T-helper 2 cell (primary cell): ENCODE data around the gene HIPK2.

Source experiments
- DNase-seq, 5 experiments: peaks; one replicate each; pipeline versions ENCODE4 v3.0.0 to v3.0.0-alpha.2; 2012 to 2022

The HIPK2 gene

DNA sequence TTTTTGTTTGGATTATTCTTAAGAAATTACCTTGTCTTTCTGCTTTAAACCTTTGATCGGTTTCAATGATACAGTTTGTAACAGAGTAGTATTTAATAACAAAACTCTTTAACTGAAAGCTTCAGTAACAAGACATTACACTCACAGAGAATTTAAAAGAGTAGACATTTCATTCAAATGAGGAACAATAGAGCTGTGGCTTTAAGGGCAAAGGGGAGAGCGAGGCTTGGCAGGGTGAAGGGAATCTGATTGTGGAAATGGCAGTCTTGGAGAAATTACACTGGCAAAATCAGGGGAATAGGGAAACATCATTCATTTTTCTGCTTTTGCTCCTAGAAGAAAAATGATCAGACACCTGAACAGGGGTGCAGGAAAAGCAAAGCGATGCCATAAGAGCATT is 5.1 kb upstream of the HIPK2 start:
- DNase-seq, result no peak

DNA sequence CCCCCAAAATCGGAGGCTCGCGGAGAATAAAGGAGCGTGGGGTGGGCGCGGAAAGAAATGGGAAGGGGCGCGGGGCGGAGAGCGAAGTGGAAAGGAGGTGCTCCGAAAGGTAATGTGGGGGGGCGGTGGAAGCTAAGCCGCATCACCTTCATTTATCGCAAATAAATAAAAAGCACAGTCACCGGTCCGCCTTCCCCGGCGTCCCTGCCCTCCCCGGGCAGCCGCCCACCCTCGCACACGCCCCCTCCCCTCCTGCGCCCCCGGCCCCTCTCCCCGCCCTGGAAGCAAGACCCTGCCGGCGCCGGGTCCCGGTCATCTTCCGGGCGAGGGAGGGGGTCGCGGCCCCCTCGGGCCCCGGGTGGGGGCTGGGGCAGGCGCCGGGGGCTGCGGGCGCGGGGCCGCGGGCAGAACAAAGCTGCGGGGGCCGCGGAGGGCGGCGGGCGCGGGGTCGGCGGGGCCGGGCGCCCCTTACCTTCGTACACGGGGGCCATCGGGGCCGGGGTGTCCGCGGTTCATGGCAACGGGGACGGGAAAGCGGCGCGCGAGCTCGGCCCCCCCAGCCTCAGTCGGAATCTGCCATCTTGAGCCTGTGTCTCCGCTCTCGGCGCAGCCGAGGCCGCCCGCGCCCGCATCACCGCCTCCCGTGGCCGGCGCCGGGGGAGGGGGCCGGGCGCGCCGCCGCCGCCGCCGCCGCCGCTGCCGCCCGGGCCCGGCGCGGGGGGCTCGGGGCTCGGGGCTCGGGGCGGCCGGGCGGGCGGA is 486 bp downstream of the HIPK2 start:
- peak; percentile 13 to 63 (median 22) for DNase-seq

DNA sequence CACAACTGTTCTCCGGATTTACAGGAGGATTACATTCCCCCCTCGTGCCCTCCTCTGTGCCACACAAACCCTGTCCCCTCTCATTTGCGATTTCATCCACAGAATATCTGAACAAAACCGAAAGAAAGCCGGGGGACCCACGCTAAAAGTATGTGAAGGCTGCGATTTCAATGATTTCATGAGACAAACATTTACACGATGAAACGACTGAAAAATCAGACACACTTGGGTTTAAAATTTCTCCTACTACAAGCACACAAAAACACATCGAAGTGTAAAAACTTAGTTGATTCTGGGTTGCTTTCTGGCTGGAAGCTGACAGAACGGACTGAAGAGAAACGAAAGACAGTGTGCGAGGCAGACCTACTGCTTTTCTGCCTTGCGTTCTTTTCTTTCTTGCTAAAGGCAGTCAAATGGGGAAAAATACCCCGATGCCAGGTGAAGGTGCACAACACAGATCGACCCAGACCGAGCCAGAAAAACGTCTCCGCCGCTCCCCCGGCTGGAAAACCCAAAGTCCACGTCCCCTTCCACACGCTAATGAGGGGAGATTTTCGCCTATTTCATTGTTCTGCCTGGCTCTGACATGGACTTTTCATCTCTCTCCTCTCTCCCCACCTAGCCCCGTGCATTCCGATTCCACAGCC is 1.2 kb downstream of the HIPK2 start:
- DNase-seq, result peak in 2 of 5 experiments; percentile 18 to 58

DNA sequence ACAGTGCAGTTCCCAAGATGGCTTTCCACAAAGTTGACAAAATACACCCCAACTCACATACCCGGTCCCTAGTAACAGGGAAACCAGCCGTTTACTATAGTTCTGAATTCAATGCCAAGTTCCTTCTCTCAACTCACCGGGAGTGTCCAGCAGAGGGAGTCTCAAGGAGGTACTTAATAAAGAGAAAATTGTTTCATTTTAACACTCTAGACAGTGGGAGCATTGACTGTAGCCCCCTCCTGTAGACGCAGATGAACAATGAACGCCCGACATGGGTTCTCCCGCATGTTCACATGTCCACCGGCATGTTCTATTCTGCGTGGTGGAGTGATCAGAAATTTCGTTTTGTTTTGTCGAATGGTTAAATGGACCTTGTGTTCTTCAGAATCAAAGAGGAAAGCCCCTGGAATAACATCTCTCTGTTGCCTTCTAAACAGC is 1.9 kb downstream of the HIPK2 start:
- peak in 4 of 5 experiments; percentile 25 to 76 (median 38) for DNase-seq

DNA sequence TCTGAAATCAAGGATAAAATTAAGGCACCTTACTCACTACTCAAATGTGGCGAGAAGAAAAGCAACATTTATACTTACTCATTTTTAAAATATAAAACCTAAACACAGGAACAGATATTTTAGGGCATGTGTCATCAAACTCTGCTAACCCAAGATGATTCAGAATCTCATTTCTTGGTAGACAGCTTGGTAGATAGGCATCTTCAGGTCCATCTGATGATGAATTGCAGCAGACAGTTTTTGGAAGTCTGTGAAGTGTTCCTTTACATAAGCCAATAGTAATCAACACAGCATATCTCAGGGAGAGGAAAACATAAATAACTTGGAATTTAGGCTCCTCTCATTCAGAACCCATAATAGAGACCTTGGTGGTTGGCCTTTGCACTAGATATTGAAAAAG is 3.4 kb downstream of the HIPK2 start:
- DNase-seq, result peak in 1 of 5 experiments; percentile 73

DNA sequence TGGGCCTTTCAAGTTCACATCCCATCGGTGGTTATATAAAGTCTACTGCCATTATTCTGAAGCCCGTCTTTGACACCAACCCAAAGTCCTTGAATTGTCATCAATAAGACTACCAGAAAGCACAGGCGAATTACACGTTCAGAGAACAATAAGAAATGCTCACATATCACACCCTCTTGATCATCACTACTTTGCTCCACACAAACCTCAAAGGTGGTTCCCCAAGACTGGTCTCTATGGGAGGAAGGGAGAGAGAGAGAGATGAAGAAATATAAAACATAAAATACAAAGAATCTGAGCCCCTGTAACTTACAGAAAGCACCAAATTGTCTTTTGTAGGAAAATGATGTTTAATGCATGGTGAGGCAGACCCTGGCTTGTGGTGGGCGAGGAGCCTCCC is 4.4 kb downstream of the HIPK2 start:
- DNase-seq, result peak in 1 of 5 experiments; percentile 73

DNA sequence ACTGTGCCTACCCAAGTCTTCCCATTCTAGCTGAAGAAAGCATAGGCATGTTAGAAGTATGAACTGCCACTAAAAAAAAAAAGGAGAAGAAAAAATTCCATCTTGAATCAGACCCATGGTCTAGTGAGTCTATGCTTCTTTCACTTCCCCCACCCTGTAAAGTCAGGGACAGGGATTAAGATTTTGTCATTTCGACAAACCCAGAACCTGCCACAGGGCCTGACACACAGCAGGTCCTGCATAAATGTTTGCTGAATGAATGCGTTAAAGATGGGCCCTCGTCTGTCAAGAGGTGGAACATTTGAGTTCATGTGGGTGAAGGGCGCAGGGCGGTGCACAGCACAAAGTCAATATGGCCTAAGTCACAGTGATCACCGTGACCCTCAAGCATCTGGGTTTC is 4.9 kb downstream of the HIPK2 start:
- DNase-seq, result no peak

DNA sequence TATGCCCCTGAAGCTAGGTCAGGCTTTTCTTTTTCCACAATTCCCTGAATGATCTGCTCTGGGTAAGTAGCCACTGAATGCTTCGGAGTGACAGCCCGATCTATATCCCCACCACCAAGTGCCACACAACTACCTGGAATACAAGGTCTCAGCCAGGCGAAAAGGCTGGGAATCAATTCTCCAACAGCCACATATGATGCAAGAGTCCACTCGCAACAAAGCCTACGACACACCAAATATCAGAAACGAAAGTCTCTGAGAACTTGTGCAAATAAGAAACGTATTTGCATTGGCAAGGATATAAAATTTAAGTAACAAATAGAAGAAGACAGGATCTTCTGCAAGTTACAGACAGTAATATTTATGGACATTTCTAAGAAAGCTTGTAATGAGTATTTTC is 5.7 kb downstream of the HIPK2 start:
- no peak for DNase-seq

DNA sequence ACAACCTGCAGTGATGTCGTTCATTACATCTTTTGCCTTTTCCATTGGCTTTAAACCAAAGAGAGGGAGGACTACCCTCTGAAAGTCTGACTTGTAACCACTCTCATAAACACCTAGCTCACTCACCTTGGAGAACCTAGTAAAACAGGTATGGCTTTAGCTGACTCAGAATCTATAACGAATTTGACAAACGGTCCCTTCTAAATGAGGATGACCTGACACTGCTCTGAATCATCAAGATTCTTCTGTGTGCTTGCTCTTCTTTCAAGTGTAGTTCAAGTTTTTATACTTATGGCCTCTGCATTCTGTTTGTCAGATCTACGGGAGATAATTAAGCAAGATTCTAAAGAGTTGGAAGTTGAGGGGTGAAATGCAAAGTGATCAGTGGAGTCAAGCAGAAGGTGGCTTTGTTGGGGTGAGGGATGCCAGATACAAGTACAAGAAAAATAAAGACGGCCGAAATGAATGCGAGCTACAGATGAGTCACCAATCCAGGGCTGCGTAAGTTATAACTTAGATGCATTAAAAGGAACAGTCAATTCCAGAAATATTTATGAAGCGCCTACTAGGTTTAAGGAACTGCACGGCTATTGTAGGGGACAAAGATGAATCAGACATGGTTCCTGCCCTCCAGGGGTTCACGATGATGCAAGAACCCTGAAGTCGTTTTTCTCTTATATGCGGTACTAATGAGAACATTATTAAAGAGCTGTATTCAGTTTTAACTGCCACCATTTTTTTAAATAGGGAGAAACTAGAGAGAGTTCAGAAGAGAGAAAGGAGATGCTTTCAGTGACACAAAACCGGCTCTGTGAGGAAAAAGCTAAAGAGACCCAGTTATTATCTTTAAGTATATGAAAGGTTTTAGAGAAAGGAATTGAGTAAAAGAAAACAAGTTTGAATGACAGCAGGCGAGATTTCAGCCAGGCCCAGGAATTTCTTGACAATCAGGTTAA is 6.5 kb downstream of the HIPK2 start:
- peak in 1 of 5 experiments; percentile 50 for DNase-seq

DNA sequence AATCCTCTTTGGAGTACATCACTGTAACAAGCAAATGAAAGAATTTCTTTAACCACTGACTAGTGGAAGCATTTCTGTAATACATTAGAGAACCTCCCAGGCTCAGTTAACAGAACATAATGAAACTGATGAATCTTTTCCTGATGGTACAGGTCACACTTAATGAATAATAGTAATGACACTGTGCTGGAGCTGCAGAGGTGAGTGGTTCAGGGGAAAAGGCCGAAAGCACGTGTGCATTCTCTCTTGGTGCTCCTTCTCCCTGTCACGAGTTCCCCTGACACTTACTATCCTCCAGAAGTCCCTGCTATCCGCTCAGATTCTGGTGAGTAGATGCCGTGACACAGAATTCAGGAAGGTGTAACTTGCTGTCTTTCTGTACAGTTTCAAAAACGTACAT is 8.0 kb downstream of the HIPK2 start:
- no peak for DNase-seq

DNA sequence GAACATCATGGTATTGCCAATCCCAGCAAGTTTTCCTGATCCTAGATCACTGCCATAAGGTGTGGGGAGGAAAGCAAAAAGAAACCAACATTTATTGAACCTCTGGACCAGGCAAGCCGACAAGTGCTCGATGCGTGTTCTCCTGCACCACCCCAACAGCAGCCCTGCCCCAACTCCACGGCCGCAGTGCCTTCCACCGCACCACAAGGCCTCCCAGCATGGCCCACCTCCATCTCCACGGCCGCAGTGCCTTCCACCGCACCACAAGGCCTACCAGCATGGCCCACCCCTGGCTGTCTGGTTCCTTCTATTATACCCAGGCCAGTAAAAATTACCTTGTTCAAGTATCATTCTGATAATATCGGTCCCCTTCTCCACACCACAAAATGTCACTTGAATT is 8.7 kb downstream of the HIPK2 start:
- no peak for DNase-seq

DNA sequence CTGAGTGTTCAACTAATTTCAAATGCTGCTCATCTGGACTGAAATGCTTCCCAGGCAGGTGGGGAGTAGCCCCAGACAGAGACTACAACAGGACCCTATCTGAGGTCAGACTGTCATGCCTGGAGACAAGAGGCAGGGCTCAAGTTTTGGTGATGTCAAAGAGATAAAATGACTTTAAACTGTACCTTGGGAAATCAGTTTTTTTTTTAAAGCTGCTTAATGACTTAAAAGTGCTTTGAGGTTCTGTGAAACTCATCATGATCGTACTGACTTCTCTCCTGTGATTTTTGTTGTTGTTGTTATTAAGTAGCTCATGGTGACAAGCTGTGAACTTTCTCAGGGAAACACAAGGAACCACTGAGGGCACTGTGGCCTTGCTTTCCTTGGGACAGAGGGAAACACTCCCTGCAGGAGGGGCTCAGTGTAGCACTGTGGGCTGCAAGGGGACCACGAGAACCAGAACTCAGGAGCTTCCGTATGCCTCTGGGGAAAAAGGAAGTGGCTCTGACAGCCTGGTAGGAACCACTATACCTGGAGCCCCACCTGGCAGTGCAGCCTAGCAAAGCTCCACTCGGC is 9.5 kb downstream of the HIPK2 start:
- peak in 1 of 5 experiments; percentile 44 for DNase-seq

DNA sequence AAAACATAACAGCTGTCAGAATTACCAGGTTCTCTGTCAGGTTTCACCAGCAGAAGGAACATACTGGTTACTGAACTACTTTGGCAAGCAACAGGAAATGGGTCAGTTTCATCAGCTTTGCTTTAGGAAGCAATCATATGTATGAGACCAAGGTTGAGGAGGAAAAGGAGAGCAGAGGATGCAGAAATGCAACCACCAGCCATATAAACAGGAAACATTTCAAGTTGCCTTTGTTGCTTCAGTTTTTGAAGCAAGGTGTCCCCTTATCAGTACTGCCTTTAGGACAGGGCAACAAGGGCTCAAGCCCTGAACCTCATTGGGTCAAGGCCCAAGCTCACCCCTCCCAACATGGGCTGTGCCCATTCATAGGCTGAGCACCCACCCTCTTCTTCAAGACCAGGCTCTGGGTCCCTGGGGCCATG is 10.2 kb downstream of the HIPK2 start:
- DNase-seq, result peak in 2 of 5 experiments; percentile 24 to 87

DNA sequence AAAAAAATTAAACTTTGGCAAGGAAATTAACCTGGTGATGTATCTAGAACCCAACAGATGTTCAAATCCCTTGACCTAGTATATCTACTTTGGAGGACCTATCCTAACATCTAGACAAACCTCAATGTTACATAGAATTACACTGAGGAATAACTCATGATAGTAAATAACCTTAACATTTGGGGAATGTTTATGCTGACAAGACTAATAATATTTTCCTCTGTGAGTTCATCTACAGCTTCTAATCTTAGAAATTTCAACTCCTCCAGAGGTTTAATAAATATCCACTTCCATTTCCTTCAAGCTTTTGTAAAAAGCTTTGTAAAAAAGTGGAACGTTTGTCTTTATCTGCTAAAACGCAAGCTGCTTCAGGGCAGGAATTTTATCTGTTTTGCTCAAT is 12.7 kb downstream of the HIPK2 start:
- DNase-seq, result no peak

DNA sequence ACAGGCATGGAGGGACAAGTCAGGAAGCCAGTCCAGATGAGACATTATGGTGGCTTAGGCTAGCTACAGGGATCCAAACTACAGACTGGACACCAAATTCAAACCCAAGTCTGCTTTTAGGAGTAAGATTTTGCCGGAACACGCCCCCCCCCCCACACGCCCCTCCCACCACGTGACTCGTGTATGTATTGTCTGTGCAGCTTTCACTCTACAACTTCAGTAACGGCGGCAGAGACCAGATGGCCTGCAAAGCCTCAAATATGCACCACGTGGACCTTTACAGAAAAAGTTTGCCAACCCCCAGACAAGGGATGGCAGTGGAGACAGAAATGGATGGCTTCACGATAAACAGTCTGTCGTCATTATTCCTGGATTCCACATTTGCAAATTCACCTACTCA is 14.5 kb downstream of the HIPK2 start:
- no peak for DNase-seq

DNA sequence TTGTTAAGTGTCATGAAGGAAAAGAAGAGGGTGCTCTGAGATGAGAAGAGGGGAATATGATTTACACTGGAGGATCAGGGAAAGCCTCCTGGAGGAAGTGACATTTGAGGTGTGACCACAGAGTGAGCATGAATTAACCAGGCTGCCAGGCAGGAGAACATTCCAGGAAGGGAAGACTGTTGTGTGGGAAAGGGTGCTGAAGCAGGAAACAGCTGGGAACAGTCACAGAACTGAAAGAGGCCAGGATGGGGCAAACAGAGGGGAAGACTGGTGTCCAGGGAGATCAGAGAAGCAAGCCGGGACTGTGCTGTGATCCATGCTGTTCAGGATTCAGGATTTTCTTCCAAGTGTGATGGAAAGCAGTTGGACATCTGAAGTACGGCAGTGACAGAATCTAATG is 14.9 kb downstream of the HIPK2 start:
- DNase-seq, result no peak

DNA sequence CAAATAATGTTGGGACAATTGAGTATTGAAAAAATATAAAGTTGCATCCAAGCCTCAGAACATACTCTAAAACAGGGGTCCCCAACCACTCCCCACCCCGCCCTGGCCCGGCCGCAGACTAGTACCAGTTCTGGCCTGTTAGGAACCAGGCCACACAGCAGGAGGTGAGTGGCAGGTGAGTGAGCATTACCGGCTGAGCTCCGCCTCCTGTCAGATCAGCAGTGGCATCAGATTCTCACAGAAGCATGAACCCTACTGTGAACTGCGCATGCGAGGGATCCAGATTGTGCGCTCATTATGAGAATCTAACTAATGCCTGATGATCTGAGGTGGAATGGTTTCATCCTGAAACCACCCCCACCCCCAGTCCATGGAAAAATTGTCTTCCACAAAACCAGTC is 19.4 kb downstream of the HIPK2 start:
- no peak for DNase-seq

DNA sequence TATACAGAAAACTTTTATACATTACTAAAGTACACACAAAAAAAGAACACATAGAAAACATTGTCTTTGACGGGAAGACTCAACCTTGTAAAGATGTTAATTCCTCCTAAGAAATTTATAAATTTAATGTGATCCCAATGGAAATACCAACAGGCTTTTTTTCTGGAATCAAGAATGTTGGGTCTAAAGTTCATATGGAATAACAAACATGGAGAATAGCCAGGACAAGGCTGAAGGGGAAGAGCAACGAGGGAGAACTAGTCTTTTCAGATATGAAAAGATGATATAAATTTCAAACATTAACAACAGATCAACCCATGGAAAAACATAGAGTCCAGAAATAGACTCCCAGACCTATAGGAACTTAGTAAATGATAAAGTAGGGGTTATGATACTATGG is 19.8 kb downstream of the HIPK2 start:
- no peak for DNase-seq

DNA sequence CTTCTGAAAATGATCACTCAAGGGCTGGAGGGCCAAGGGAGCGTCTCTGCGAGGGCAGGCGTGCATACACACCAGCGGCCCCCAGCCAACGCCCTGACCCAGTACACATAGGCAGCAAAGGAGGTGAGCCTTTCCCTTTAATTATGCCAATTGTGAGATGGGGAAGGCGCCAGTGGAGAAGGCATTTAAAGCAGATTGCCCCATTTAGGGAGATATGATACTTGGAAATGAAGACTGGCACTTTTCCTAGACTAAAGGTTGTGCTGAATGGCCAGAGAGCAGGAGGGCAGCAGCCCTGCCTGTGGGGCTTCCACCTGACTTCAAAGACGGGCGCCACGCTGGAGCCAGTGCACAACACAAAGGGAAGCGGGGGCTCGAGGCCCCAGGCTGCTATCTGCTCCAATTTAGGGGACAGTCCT is 24.1 kb downstream of the HIPK2 start:
- no peak for DNase-seq

DNA sequence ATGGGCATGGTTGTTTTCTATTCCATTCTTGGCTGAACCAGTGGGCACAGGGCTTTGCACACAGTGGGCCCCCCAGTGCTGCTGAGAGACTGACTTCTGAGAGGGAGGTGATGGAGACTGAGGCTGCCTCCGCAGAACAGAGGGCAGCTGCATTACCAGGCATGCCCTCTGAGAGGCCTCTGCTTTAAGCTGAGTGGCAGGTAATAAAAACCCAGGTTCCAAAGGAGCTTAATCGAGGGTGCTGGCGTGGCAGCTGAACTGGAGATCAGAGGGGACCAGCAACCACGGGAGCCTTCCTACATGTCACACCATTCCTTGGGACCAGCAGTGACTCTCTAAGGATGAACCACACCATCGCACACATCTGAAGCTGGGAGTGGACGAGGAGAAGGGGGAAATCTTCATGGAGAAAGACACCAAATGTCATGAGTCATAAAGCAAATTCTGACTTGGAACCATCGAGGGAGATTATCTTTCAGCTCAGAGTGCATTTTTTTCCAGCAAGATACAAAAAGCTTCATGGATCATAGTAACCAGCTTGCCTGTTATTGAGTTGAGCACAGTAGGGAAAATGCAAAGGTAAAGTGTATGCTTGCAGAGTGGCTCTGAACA is 24.6 kb downstream of the HIPK2 start:
- no peak for DNase-seq

DNA sequence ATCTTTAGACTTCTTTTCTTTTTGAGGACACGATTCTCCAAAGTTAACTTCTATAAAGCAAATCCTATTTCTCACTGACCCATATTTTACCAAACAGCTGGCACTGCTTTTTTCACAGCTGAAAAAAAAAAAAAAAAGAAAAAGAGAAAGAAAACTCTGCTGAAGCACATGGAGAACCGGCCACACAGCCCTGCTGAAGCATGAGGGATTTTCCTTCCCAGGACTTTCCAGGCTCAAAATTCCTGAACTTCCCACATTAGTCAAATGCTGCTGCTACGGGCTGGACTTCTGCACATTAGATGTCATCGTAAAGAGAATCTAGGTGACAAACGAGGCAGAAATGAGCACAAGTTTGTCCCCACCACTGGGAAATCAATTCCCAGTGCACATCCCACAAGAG is 25.2 kb downstream of the HIPK2 start:
- DNase-seq, result no peak

DNA sequence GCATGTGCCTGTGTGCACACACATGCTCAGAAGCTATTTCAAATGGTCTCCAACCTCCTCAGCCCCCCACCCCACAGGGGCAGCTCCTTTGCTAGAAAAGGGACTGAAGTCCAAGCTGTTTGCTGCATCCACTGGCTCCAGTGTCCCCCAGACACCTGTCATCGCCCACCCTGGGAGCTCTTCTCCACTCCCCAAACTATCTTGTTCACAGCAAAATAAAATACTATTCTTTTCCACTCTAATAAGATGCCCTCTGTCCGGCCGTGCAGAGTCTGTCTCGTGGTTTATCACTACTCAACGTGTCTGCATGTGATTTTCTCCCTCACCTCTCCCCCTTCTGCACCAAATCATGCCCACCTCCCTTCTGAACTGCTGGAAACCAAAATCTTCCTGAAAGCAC is 25.6 kb downstream of the HIPK2 start:
- no peak for DNase-seq
